ENCODE measurements around the gene PYM1. TPM values are rescaled to one million over a fixed set of nuclear protein-coding genes. Genes with fewer than 3 reads are reported as not detected.

PYM1 gene
- total RNA-seq, 6 experiments from 2014 or later: 16.5 to 36.4 (median 20.9) TPM

GRCh38 chr12:55966408-55967281 lies 39.0 kb upstream of the PYM1 start, which contains the start of gene CDK2:
CDK2 (plus strand) TSS chr12:55966830; CDS start chr12:55967009, 179 bp downstream.
- DNase-seq (peak; percentile 93 to 96 (median 95)), ATAC-seq (peak; percentile 98 to 99 (median 98))
- no peaks in the 10 kb centered on the region for H3K36me3 ChIP-seq
- peak within 1 kb of the TSS; percentile 75 to 91 (median 81) for H3K27ac ChIP-seq
- intact Hi-C loops (cut with DNase I): no loop called here
- peaks cover 0 to 12% (median 3%) of the 10 kb centered on the region in 4 donors for H3K4me1 ChIP-seq
- H3K27me3 ChIP-seq: no peaks in the 10 kb centered on the region
- no peaks in the 10 kb centered on the region for H3K9me3 ChIP-seq
- WGBS (ENCODE audit: insufficient coverage, low coverage, low lambda C conversion rate, missing lambda C conversion rate): under 1% methylated on average over 27 of the region's 45 CpGs
- peak within 1 kb of the TSS; percentile 76 to 83 (median 82) for H3K4me3 ChIP-seq
- peak; percentile 80 for TF ChIP-seq POLR2A (IDR thresholded peaks at IDR 0.05)
- TF ChIP-seq, protein P1, sequence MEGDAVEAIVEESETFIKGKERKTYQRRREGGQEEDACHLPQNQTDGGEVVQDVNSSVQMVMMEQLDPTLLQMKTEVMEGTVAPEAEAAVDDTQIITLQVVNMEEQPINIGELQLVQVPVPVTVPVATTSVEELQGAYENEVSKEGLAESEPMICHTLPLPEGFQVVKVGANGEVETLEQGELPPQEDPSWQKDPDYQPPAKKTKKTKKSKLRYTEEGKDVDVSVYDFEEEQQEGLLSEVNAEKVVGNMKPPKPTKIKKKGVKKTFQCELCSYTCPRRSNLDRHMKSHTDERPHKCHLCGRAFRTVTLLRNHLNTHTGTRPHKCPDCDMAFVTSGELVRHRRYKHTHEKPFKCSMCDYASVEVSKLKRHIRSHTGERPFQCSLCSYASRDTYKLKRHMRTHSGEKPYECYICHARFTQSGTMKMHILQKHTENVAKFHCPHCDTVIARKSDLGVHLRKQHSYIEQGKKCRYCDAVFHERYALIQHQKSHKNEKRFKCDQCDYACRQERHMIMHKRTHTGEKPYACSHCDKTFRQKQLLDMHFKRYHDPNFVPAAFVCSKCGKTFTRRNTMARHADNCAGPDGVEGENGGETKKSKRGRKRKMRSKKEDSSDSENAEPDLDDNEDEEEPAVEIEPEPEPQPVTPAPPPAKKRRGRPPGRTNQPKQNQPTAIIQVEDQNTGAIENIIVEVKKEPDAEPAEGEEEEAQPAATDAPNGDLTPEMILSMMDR (IDR thresholded peaks at IDR 0.05): no peak

GRCh38 chr12:55965941-55966407 lies 38.3 kb upstream of the PYM1 start, which contains the start of gene PMEL:
PMEL (minus strand) TSS chr12:55966042; CDS start chr12:55966011, 31 bp downstream.
- intact Hi-C loops (cut with DNase I): no loop called here
- 13% methylated on average over 4 of the region's 4 CpGs for WGBS (ENCODE audit: insufficient coverage, low coverage, low lambda C conversion rate, missing lambda C conversion rate)
- no peak for DNase-seq
- TF ChIP-seq, protein P1 (IDR thresholded peaks at IDR 0.05): no peak
- no peak for TF ChIP-seq POLR2A (IDR thresholded peaks at IDR 0.05)
- no peaks in the 10 kb centered on the region for H3K36me3 ChIP-seq
- H3K4me1 ChIP-seq: peaks cover 0 to 12% (median 3%) of the 10 kb centered on the region in 4 donors
- H3K9me3 ChIP-seq: no peaks in the 10 kb centered on the region
- no peaks in the 10 kb centered on the region for H3K27me3 ChIP-seq
- ATAC-seq: peak; percentile 6 to 25 (median 20)
- peak within 1 kb of the TSS; percentile 76 to 83 (median 82) for H3K4me3 ChIP-seq
- peak within 1 kb of the TSS; percentile 75 to 91 (median 81) for H3K27ac ChIP-seq

- ATAC-seq (no peak), DNase-seq (no peak)
- Histone ChIP-seq H3K4me1 (peaks cover 0 to 12% (median 3%) of the 10 kb centered on the region in 4 donors), H3K9me3 (no peaks in the 10 kb centered on the region), H3K27ac (no peak overlapping the region), H3K36me3 (no peaks in the 10 kb centered on the region), H3K27me3 (no peaks in the 10 kb centered on the region), H3K4me3 (no peak overlapping the region)
- TF ChIP-seq POLR2A (IDR thresholded peaks at IDR 0.05): no peak
- TF ChIP-seq, protein P1 (IDR thresholded peaks at IDR 0.05): no peak
- intact Hi-C loops (cut with DNase I): no loop called here
- 80% methylated on average over 5 of the region's 5 CpGs for WGBS (ENCODE audit: insufficient coverage, low coverage, low lambda C conversion rate, missing lambda C conversion rate)
These were observed 37.5 kb upstream of the PYM1 start for GRCh38 chr12:55965240-55965639.

GRCh38 chr12:55963760-55964159 lies 36.1 kb upstream of the PYM1 start:
- no peak for DNase-seq
- peaks cover 0 to 12% (median 3%) of the 10 kb centered on the region in 4 donors for H3K4me1 ChIP-seq
- H3K27ac ChIP-seq: no peak overlapping the region
- intact Hi-C loops (cut with DNase I): no loop called here
- ATAC-seq: no peak
- TF ChIP-seq, protein P1 (IDR thresholded peaks at IDR 0.05): no peak
- no peak for TF ChIP-seq POLR2A (IDR thresholded peaks at IDR 0.05)
- 52% methylated on average over 2 of the region's 2 CpGs for WGBS (ENCODE audit: insufficient coverage, low coverage, low lambda C conversion rate, missing lambda C conversion rate)
- no peak overlapping the region for H3K4me3 ChIP-seq
- no peaks in the 10 kb centered on the region for H3K27me3 ChIP-seq
- H3K9me3 ChIP-seq: no peaks in the 10 kb centered on the region
- H3K36me3 ChIP-seq: no peaks in the 10 kb centered on the region
